HPDE6-E6E7 (cell line): ENCODE data around the gene GPC6.

ENCODE experiments used
- DNase-seq: peaks from one replicate; pipeline ENCODE4 v3.0.0; 2011; ENCODE audit warnings: missing footprints; ENCODE audit errors: extremely low spot score

GPC6 gene

DNA sequence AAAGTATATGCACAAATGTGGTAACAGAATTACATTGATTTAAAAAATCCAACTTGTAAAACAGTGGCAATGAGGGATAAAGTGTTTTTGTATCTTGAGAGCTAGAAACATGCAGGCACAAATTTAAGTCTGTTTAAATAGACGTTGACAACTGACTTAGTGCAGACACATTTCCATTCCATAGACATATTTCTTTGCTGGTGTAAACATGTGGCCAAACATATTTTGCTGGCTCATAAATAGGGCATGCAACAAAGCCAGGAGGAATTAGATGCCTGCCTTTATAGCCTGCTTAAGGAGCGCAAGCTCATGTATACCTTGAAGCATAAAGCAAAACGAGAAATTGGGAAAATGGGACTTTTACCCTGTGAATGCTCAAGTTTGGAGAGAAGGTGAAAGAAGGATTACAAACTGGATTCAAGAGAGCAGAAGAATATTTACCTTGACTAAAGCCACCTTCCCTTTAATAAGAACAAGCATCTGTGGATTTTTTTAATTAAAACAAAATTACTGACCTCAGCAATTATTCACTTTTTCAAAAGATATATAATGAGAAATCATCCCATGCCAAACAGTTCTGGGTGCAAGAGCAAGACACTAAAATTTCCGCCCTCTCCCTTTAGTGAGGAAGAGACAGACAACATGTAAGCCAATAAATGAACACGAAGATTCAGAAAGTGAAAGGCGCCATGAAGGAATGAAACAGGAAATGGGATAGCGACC lies 1181.9 kb downstream of the GPC6 start:
- no peak for DNase-seq

DNA sequence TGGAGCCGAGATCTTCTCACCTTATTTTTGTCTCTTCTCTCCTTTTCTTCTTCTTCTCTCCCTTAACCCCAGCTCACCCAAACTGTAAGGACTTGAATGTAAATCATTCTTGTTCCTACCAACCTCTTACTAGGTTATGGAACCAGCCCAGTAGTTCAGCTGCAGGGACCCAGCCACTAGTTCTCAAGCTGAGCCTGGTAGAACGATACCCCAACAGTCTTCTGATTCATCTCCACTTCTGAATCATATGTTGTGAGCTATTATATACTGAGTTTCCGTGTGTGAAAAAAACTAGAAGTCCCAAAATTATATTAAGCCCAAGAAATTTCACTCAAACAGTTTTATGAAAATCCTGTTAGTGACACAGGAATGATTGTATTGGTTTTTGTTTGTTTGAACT lies 1185.1 kb downstream of the GPC6 start:
- DNase-seq, result no peak

DNA sequence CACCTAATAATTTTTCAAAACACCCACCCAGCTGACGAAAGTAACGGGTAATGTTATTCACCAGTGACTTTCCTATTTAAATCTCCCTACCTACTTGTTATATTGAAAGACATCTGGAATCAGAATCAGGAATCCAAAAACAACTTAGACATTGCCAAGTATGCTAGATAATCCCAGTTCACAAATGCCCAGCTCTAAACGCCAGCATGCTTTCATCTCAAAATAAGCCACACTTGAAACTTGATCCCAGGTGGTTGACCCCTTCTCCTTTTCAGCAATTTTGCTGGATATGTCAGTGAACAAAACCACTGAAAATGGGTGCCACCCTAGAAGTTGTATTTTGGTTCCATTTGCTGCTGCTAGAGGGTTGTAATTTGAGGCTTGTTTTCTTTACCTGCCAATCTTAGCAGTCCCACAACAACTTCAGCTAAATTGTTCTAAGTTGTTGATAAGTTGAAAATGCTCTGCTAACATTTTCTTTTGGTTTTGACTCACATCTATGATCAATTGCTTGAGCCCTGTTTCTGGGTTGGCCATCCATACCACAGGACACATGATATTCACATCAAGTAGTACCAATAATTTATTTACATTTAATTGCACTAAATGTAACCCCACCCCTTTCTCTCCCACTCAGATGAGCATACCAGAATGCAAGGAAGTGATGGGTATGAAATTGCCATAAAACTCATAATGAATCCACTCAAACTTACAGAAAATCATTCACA lies 1186.4 kb downstream of the GPC6 start:
- no peak for DNase-seq

DNA sequence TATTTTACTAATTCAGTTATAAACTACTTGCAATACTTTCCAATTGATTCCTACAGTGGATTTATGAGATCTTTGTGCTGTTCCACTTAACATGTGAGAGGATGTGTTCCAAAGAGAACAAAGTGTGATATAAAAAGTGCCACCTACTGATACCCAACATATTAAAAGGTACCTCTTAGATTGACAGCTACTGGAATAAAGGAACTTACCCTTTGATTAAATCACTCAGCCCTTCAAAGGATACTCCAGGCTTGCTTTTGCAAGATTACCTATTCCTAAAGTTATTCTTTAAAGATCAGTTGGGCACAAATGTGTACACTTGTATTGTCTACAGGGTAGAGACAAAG lies 1187.0 kb downstream of the GPC6 start:
- DNase-seq, result no peak

DNA sequence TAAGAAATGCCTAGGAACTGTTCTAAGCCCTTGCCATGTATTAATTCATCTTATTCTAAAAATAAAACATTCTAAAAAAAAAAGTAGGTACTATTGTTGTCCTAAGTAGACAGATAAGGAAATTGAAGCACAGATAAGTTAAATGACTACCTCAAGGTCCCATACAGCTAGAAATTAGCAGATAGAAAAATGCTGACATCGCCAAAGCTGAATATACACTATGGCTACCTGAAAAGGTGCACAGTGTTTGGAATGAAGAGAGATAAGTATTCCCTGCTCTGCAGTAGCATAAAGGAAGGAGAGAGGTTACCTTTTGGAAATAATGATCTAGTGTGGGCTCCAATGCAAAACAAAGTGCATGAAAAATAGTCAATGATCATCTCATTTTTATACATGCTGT lies 1187.5 kb downstream of the GPC6 start:
- DNase-seq, result no peak

DNA sequence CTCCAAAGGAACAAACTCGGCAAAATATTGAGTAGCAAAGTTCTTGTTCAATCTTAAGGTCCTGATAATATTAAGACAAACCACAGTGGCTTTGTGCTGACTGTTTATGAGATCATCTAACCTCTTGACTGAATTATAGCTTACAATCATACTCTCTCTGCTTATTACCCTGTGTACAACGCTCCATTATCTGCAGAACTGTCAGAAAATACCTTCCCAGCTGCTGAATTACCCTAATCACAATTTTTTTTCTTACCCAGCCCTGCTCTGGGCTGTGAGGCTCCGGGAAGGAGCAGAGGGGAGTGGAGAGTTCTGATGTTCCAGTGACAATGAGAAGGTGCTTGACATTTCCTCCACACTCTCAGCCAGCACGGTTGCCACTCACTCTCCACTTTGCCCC lies 1188.1 kb downstream of the GPC6 start:
- DNase-seq, result no peak

DNA sequence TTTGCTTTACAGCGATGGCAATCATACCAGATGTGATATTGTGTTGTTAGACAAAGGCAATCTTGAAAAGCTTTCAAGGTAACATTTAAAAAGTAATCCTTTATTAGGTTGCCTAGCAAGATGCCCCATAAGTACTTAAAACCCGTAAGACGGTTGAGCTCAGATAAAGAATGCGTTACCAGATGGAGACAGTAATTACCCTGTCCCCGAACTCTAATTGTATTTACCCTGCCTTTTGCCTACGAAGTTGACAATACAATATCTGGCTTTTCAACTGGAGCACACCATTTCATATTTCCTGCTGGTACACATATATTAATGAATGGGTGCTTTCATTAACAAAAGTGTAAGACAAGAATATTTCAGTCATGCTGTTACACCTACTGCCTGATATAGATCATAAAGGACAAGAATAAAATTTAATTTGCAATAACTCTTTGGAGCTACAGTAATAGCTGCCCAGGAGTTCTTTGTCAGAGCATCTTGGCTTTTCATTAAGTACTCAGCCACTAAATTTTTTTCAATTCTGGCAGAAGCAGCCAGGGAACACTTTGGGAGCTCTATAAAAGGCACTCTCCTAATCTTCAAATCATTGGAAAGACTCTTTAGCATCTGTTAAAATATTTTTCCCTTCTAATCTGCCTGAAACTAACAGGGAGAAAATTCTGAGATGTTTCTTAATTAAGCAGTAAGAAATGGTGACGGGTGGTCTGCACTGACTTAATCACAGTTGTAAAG lies 1189.1 kb downstream of the GPC6 start:
- DNase-seq, result no peak

DNA sequence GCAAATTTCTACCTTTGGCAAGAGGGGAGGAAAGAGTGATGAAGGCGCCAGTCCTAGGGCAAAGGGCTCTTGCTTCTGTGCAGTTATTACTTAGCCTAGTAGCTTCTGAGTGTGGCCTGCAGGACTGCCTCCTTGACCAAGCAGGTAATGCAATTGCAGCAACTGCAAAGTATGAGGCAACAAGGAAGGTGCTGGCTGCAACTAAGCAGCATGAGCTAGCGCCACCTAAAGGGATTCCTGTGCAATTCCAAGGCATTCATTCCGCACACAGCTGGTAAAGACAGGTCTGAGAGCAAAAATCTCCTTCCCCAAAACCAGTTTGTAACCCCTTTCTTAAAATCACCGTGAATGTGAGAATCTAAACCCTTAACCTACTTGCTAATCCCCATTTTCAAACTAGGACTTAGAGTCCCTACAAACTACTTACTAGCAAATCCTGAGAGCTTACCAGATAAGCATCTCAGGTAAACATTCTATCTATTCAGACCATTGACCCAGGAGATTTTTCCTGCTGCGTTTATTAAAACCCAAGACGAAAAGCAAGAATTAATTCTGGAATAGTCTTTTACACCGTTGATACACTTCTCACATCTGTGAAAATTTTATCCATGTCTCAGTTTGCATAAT lies 1190.0 kb downstream of the GPC6 start:
- DNase-seq, result no peak

DNA sequence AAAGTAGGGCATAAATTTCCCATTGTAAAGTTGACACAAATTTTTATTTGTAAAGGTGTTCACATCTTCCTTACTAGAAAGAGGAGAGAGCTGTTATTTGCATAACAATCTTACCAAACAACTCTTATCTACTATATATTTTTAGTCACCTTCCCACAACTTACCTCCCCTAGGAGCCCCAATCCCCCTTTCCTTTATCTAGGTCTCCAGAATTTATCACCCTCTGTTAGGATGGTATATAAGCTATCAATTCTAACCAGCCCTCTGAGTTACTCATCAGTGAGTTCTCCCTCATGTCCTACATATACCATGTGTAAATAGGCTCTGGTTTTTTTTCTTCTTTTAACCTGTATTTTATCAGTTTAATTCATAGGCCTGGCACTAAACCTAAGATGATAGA lies 1190.7 kb downstream of the GPC6 start:
- no peak for DNase-seq

DNA sequence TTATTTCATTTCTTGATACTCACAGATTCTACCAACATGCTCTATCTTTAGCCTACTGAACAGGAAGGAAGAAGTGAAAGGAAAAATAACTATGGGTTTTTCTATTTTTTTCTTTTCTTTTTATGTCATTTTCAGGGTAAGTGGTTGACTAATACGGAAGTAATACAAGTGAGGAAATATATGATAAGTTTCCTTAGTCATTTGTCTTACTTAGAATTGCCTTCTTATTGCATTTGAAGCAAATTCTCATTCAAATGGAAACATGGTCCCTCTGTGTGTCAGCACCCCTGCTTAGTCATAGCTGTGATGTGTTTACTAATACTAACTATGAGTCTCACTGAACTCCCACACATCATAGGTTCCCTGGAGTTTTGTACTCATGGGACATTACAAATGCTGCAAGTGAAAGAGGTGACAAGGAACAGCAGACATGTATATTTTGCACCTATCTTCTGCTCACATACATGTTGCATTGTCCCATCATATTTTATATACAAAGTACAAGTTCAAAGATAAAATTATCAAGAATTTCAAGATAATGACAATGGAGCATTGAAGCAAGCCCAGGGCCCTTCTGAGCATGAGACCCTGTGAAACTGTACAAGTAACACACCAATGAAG lies 1192.8 kb downstream of the GPC6 start:
- DNase-seq, result no peak

DNA sequence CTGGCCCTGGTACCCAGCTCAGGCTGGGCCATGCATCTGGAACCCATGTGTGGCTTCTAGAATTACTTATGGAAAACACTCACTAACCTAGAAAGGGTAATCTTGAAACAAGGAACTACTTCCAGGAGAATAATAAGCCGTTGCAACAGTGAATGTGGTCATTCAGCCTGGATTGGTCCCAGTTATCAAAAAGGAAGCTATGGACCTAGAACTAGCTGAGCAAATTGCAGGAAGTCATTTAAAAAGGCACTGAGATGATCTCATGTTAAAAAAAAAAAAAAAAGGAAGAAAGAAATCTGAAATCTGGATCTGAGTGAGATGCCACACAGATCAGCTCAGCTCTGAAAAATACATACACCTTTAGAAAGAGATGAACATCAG lies 1193.3 kb downstream of the GPC6 start:
- no peak for DNase-seq

DNA sequence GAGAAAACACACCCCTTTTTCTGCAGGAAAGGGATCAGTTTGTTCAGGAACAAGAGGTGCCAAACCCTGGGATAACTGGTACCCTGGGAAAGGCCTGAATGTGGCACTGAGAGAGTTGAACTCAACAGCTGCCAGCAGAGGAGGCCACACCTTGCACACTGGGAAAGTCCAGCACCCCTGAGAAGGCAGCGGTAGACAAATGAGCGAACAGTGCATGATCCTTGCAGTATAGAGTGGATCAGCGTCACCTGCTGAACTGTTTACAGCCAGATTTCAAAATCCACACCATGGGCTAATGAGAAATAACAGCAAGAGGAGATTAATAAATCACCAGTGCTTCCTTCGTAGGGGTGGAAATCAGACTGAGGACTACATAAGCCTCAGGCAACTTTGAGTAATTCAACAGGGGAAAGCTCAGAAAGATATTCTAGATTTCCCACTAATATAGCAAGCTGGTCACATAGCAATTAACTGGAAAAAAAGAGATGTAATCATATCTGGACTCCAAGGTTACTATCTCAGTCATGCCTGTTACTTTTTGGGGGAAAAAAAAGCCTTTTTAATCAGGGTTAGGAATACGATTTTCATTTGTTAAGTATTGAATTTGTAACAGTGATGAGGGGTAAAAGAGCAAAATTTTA lies 1200.8 kb downstream of the GPC6 start:
- DNase-seq, result no peak

DNA sequence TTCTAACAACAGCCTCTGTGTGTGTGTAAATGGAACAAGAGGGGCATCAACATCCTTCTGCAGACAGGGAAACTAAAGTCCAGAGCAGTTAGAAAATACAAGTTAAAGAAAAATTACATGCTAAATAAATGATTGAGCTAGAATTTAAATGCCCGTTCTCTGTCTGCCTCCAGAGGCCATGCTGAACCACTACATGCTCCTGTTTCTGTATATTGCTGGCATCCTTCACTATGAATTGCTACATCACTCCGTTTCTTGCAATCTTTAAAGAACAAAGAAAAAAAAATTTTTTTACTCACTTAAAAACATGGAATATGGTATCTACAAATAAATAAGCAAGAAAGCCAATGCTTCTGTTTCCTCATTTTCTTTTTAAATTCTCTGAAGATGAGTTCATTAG lies 1205.0 kb downstream of the GPC6 start:
- DNase-seq, result no peak

DNA sequence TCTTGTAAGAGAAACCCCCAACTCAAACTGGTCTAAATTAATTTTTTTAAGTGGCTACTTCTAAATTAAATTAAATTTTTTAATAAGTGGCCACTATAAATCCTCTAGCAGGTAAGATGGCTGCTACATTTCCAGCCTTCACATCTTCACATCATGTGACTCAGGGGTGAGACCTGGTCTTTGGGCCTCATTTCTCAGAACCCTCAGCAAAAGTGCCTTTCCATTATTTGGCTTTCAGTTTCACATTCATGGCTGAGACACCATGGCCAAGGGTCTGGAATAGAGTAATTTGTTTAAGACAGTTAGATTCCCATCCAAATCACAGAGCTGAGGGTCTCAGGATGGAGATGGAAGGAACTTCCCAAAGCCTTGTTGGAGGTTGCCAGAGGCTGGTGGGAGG lies 1205.4 kb downstream of the GPC6 start:
- DNase-seq, result no peak

DNA sequence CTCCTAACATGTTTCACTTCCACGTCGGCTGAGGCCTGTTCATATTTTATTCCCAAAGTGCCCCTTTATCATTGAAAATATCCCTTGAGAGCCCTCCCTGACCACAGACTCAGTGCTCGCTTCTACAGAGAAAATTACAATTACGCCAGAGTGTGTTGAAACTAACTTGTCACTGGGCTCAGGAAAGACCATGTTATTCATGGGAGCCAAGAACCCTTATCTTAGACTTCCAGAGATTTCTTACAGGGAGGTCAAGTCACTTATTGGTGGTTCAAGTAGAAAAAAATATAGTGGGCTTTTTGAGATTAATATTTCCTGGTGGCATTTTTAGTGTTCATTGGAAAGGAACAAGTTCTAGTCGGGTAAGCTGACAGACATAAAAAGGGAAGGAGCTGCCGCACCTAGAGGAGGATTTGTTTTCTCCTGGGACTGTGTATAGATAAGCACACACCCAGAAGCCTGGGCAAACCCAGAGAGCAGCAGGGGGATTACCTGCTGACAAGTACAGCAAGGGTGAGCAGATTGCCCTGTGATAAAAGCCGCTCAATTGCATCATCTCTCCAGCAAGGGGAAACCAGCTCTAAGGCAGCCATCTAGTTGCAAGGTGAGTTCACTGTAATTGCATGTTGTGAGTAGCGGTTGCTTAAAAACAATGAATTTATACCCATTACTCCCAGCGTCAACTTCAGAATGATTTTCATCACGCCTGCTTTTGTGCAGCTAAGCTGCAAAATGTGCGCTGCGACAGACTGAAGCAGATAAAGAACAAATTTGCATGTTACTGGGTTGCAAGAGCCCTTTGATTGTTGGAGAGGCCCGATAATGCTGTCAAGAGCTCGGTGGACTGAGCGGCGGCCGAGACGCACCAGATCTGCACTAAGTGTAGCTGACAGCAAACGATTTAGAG lies 1206.7 kb downstream of the GPC6 start:
- DNase-seq, result peak; percentile 4

DNA sequence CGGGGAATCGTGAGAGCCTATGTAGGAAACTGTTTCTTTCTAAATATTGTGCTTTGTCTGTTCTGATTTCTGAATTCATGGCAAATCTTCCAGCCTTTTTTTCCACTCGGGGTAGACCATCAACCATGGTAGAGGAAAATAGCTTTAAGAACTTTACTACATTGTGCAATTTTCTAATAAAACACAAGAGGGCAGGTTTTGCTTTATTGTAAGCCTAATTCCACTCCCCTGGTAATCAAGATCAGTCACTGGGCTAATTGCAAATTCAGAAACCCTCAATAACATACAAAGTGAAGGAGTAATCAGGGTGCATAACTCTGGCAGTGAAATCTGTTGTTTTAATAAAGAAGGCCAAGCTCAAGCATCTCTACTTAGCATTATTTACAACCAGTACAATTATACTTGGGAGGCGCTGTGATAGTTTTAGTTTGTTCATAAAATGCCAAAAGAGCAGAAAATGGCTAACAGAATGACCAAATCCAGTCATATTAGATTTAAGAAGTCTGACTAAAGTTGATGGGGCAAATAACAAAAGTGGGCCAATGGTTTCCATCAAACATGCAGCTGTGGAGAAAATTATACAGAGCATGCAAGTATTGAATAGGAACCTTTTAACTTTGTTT lies 1209.1 kb downstream of the GPC6 start:
- peak; percentile 26 for DNase-seq

DNA sequence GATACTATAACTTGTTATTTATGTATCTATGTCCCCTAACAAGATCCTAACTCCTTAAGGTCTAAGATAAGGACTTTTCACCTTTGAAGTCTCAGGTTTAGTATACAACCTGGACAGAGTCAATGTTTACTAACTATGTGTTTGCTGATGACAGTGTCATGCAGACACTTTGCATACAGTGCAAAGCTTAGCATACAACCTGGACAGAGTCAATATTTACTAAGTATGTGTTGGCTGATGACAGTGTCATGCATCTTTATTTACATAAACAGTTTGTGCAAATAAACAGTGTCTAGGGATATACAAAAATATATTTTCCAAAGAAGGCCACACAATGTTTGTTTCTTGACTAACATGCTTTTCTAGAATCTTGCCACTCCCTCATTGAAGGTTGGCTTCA lies 1218.2 kb downstream of the GPC6 start:
- DNase-seq, result no peak

DNA sequence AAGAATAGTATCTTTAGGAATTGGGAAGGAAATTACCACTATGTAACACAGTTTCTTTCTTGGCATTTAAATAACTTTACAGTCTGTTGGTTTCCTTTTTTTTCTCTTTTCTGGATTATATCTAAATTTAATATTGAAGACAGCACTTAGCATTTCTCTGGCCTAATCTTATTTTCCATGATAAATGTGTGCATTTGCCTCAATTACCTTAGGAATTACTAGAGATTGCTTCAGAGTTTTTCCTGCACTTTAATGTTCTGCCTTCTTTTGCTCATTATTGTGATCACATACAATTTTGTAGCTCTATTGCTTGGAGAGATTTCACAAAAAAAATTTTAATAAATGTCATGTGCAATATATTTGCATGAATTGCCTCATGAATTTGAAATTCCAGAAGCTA lies 1227.7 kb downstream of the GPC6 start:
- no peak for DNase-seq

DNA sequence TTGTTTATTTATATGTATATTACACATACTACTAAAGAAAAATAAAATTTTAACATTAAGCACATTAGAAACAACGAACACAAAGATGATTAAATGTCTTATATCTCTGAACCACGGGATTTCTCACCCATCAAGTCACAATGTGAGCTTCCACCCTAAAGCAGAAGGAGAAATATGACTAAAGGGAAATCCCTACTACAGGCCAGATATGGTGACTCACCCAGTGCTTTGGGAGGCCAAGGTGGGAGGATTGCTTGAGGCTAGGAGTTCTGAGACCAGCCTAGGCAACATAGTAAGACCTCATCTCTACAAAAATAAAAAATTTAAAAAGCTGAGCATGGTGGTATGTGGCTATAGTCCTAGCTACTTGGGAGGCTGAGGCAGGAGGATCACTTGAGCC lies 1228.3 kb downstream of the GPC6 start:
- no peak for DNase-seq

DNA sequence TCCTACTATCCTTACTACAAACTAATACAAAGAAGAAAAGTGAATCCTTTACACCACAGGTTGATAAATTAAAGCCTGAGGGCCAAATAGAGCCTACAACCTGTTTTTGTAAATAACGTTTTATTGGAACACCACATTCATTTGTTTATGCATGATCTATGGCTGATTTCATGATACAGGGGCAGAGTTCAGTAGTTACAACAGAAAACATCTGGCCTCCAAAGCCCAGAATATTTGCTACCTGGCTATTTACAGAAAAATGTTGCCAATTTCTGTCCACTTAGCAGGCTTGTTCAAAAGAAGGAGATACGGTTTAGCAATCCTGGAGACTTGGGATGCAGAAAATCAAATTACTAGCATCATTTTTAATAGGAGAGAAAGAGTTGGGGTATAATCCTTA lies 1228.8 kb downstream of the GPC6 start:
- DNase-seq, result no peak
